ENCODE results near the gene CX3CL1.

DNA sequence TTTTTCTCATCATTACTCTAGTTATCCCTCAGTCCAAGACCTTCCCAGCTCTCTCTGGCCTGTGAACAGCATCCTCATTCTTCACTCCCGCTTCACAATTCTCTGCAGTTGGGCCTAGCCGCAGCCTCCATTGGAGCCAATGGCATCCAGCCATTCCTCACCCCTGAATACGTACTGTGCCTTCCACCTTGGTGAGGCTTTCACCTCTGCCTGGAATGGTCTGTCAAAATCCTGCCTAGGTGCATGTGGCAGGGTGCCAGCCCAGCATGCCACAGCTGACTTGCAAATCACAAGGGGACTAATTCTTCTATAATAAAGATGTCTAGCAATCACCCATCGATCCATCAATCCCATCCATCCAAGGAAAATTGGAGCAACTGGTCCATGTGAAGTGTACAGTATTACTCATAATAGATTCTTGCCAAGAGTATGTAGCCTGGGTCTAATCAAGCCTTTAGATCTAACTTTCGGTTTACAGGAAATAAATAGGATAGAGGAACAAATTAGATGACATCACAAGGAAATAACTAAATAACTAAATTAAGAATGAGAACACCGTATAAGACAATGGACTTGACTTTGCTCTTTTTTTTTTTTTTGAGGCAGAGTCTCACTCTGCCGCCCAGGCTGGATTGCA lies 5.1 kb upstream of the CX3CL1 start:
- TF ChIP-seq, protein P1, sequence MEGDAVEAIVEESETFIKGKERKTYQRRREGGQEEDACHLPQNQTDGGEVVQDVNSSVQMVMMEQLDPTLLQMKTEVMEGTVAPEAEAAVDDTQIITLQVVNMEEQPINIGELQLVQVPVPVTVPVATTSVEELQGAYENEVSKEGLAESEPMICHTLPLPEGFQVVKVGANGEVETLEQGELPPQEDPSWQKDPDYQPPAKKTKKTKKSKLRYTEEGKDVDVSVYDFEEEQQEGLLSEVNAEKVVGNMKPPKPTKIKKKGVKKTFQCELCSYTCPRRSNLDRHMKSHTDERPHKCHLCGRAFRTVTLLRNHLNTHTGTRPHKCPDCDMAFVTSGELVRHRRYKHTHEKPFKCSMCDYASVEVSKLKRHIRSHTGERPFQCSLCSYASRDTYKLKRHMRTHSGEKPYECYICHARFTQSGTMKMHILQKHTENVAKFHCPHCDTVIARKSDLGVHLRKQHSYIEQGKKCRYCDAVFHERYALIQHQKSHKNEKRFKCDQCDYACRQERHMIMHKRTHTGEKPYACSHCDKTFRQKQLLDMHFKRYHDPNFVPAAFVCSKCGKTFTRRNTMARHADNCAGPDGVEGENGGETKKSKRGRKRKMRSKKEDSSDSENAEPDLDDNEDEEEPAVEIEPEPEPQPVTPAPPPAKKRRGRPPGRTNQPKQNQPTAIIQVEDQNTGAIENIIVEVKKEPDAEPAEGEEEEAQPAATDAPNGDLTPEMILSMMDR (optimal IDR thresholded peaks at IDR 0.05 in 1 of 3, IDR thresholded peaks at IDR 0.05 in 1 of 3, conservative IDR thresholded peaks at IDR 0.05 in 1 of 3; ENCODE audit: extremely low read depth in 1 of 3, insufficient read depth in 2 of 3, low read length in 3 of 3) = no peak
- no peak for TF ChIP-seq EZH2 (IDR thresholded peaks at IDR 0.05; ENCODE audit: low read length)

All from keratinocyte (primary cell).